HepG2 (cell line): ENCODE results near the gene DPH7. TPM values are rescaled to one million over a fixed set of nuclear protein-coding genes. Genes with fewer than 3 reads are reported as not detected.
A peak's percentile ranks its signal among the peaks of the same experiment; 100 is the strongest.

Experiments used
- CTCF ChIP-seq: sonication (generic); formaldehyde crosslinking; IDR thresholded peaks from 2 replicates; pipeline ENCODE4 v1.5.0; 2020; ENCODE audit warnings: mild to moderate bottlenecking, missing genetic modification reagents, moderate library complexity
- FOXK2 ChIP-seq: fragments of 450-650 bp; IDR thresholded peaks from 2 replicates; pipeline ENCODE4 v1.6.1; 2016
- GATAD2A ChIP-seq: IDR thresholded peaks from 2 replicates; pipeline ENCODE4 v1.6.1; 2016
- KAT8 ChIP-seq: IDR thresholded peaks from 2 replicates; pipeline ENCODE4 v1.6.1; 2016; ENCODE audit warnings: missing genetic modification reagents, missing compliant biosample characterization
- KMT2B ChIP-seq: IDR thresholded peaks from 2 replicates; pipeline ENCODE4 v1.6.1; 2016; ENCODE audit warnings: missing genetic modification reagents, missing compliant biosample characterization
- NR2F2 ChIP-seq: IDR thresholded peaks from 2 replicates; pipeline ENCODE4 v1.6.1; 2012; ENCODE audit warnings: low read depth, inconsistent platforms, borderline replicate concordance
- NR3C1 ChIP-seq: sonication (generic); formaldehyde crosslinking; IDR thresholded peaks from 2 replicates; pipeline ENCODE4 v1.4.0; 2020; ENCODE audit warnings: missing genetic modification reagents
- TCF7L2 ChIP-seq: IDR thresholded peaks from 2 replicates; pipeline ENCODE4 v1.6.1; 2011; ENCODE audit warnings: mild to moderate bottlenecking, low read depth, low read length, moderate library complexity
- YEATS2 ChIP-seq: sonication (generic); formaldehyde crosslinking; IDR thresholded peaks from 2 replicates; pipeline ENCODE4 v1.4.0; 2020; ENCODE audit warnings: missing genetic modification reagents, borderline replicate concordance
- ZBTB4 ChIP-seq: sonication (generic); formaldehyde crosslinking; IDR thresholded peaks from 2 replicates; pipeline ENCODE4 v1.4.0; 2020; ENCODE audit warnings: missing genetic modification reagents, mild to moderate bottlenecking, borderline replicate concordance
- ZC3H4 ChIP-seq: sonication (generic); formaldehyde crosslinking; IDR thresholded peaks from 2 replicates; pipeline ENCODE4 v1.4.0; 2020; ENCODE audit warnings: missing genetic modification reagents, borderline replicate concordance
- ZFX ChIP-seq: sonication (generic); formaldehyde crosslinking; IDR thresholded peaks from 2 replicates; pipeline ENCODE4 v1.4.0; 2020; ENCODE audit warnings: mild to moderate bottlenecking, low read depth, missing genetic modification reagents, moderate library complexity
- ZHX1 ChIP-seq: sonication (generic); formaldehyde crosslinking; IDR thresholded peaks from 2 replicates; pipeline ENCODE4 v1.8.1; 2022; ENCODE audit warnings: low read depth, mild to moderate bottlenecking, missing genetic modification reagents
- ZNF263 ChIP-seq: sonication (generic); formaldehyde crosslinking; IDR thresholded peaks from 2 replicates; pipeline ENCODE4 v1.4.0; 2020; ENCODE audit warnings: missing genetic modification reagents
- ZNF652 ChIP-seq: IDR thresholded peaks from 2 replicates; pipeline ENCODE4 v1.6.1; 2016; ENCODE audit warnings: low read depth, borderline replicate concordance
- ZNF713 ChIP-seq: sonication (generic); formaldehyde crosslinking; IDR thresholded peaks from 2 replicates; pipeline ENCODE4 v1.4.0; 2020; ENCODE audit warnings: mild to moderate bottlenecking, missing genetic modification reagents
- polyA plus RNA-seq, 8 experiments: library from polyadenylated mRNA; depleted of rRNA in 3 of 8; stranded (reverse) in 7 of 8; unstranded in 1 of 8; fragments of >200 nt; fragmentation: Illumina TruSeq in 4 of 8; extraction: Trizol in 4 of 8; gene quantifications; 2 replicates each; pipeline versions ENCODE4 v1.2.1 to v1.2.3, GENCODE V29; 2011 to 2016; ENCODE audit warnings: low read depth in 4 of 8, missing spikeins in 1 of 8, mixed read lengths in 1 of 8; ENCODE audit not compliant: insufficient read depth in 1 of 8
- total RNA-seq, 5 experiments: library from RNA; depleted of rRNA; stranded (reverse); fragments of >200 nt; fragmentation: Illumina TruSeq; extraction: Trizol; gene quantifications; 2 replicates each; pipeline ENCODE4 v1.2.3, GENCODE V29; 2016; ENCODE audit warnings: low read depth in 1 of 5

The DPH7 gene
- total and polyA plus RNA-seq, 2 of the 13 experiments (the other 11 are each of a cell fraction or from before 2014, with no cell fraction given), result 27.6 to 31.6 TPM

GRCh38 chr9:137534256-137535119, 44.2 kb downstream of the DPH7 start (continued):
- TF ChIP-seq CTCF, result peak; percentile 83
- peak; percentile 15; the same call in 1 of the 2 replicates for TF ChIP-seq KAT8 (CRISPR knock-in tag)
- TF ChIP-seq ZNF263, result peak; percentile 96
- no peak for TF ChIP-seq ZNF713 (CRISPR knock-in tag)
- no peak for TF ChIP-seq FOXK2
- TF ChIP-seq NR3C1 (CRISPR knock-in tag), result no peak
- TF ChIP-seq ZFX (CRISPR knock-in tag), result peak; percentile 45; the same call in 1 of the 2 replicates
- TF ChIP-seq ZHX1 (CRISPR knock-in tag), result no peak
- no peak for TF ChIP-seq GATAD2A
- no peak for TF ChIP-seq TCF7L2
- no peak for TF ChIP-seq ZC3H4 (CRISPR knock-in tag)
- no peak for TF ChIP-seq NR2F2
- TF ChIP-seq KMT2B, result peak; percentile 56; the same call in 1 of the 2 replicates
- TF ChIP-seq ZBTB4 (CRISPR knock-in tag), result no peak
- TF ChIP-seq YEATS2 (CRISPR knock-in tag), result peak; percentile 41; the same call in 1 of the 2 replicates
- TF ChIP-seq ZNF652 (CRISPR knock-in tag), result peak; percentile 68; the same call in 1 of the 2 replicates
